GM18526 (cell line): ENCODE measurements around the gene CLDN11.

ENCODE experiments used
- POLR2A ChIP-seq: IDR thresholded peaks from 3 replicates; pipeline ENCODE4 v1.6.1; 2011; ENCODE audit not compliant: insufficient read length; ENCODE audit errors: extremely low read depth

The CLDN11 gene

GRCh38 chr3:170482199-170482598 is 63.5 kb downstream of the CLDN11 start:
- no peak for TF ChIP-seq POLR2A

GRCh38 chr3:170483485-170484262 is 65.0 kb downstream of the CLDN11 start:
- no peak for TF ChIP-seq POLR2A
